ENCODE measurements around the gene RPL23. TPM values are rescaled to one million over a fixed set of nuclear protein-coding genes. Genes with fewer than 3 reads are reported as not detected.
A peak's percentile ranks its signal among the peaks of the same experiment; 100 is the strongest.

Gene RPL23
- total RNA-seq, 4 donors from 2014 or later, result 998 to 2,109 (median 1,205) TPM

GRCh38 chr17:38848939-38849605 lies 4.4 kb downstream of the RPL23 start:
- intact Hi-C loops (cut with DNase I), result no loop called here
- H3K27me3 ChIP-seq, result no peaks in the 10 kb centered on the region
- no peak overlapping the region for H3K4me3 ChIP-seq
- H3K9me3 ChIP-seq, result no peaks in the 10 kb centered on the region
- WGBS, 2 donors, result 80 to 81% methylated on average over 12 to 16 of the region's 16 CpGs
- no peak overlapping the region for H3K27ac ChIP-seq
- peaks cover 20 to 67% (median 42%) of the 10 kb centered on the region in 3 donors for H3K36me3 ChIP-seq
- peaks cover 8 to 44% (median 23%) of the 10 kb centered on the region in 3 donors for H3K4me1 ChIP-seq
- DNase-seq, result no peak
- TF ChIP-seq CTCF (IDR thresholded peaks at IDR 0.05) (no peak), POLR2A (IDR thresholded peaks at IDR 0.05) (no peak)

GRCh38 chr17:38848557-38848891 lies 5.0 kb downstream of the RPL23 start:
- no peak for DNase-seq
- 100% methylated on average over 1 of the region's 1 CpG for WGBS, 2 donors
- no peak overlapping the region for H3K4me3 ChIP-seq
- H3K27me3 ChIP-seq, result no peaks in the 10 kb centered on the region
- intact Hi-C loops (cut with DNase I), result no loop called here
- H3K9me3 ChIP-seq, result no peaks in the 10 kb centered on the region
- peaks cover 20 to 67% (median 42%) of the 10 kb centered on the region in 3 donors for H3K36me3 ChIP-seq
- TF ChIP-seq CTCF (IDR thresholded peaks at IDR 0.05), result no peak
- TF ChIP-seq POLR2A (IDR thresholded peaks at IDR 0.05), result no peak
- no peak overlapping the region for H3K27ac ChIP-seq
- H3K4me1 ChIP-seq, result peaks cover 8 to 42% (median 23%) of the 10 kb centered on the region in 3 donors

- Histone ChIP-seq H3K36me3 (peaks cover 16 to 31% (median 19%) of the 10 kb centered on the region in 3 donors), H3K9me3 (no peaks in the 10 kb centered on the region), H3K27me3 (no peaks in the 10 kb centered on the region), H3K27ac (peak overlapping the region in 3 of 4 donors; percentile 6 to 33 (median 27)), H3K4me1 (peaks cover 0 to 8% (median 0%) of the 10 kb centered on the region in 3 donors), H3K4me3 (no peak overlapping the region)
- intact Hi-C loops (cut with DNase I), result no loop called here
- DNase-seq, result no peak
- TF ChIP-seq POLR2A (IDR thresholded peaks at IDR 0.05) (no peak), CTCF (IDR thresholded peaks at IDR 0.05) (no peak)
- 9 to 45% methylated on average over 12 to 13 of the region's 13 CpGs for WGBS, 2 donors
These were observed 9.2 kb downstream of the RPL23 start for GRCh38 chr17:38844261-38844757.

- intact Hi-C loops (cut with DNase I), result no loop called here
- TF ChIP-seq CTCF (IDR thresholded peaks at IDR 0.05), result no peak
- TF ChIP-seq POLR2A (IDR thresholded peaks at IDR 0.05), result no peak
- WGBS, 2 donors, result 88 to 91% methylated on average over 17 of the region's 17 CpGs
- peak overlapping the region; percentile 96 to 100 (median 98) for H3K27ac ChIP-seq
- H3K36me3 ChIP-seq, result peaks cover 0 to 14% (median under 1%) of the 10 kb centered on the region in 3 donors
- H3K9me3 ChIP-seq, result no peaks in the 10 kb centered on the region
- peaks cover 15 to 38% (median 15%) of the 10 kb centered on the region in 3 donors for H3K4me1 ChIP-seq
- no peaks in the 10 kb centered on the region for H3K27me3 ChIP-seq
- no peak for DNase-seq
- H3K4me3 ChIP-seq, result peak overlapping the region; percentile 82 to 98 (median 88)
These were observed 27.7 kb downstream of the RPL23 start for GRCh38 chr17:38825762-38826247.

Measured in esophagus squamous epithelium (tissue), 5 donors.